Mucosa of descending colon (tissue), 3 donors: ENCODE results near the gene NTRK3. TPM values are rescaled to one million over a fixed set of nuclear protein-coding genes. Genes with fewer than 3 reads are reported as not detected.

ENCODE experiments used
- ATAC-seq: fragments of 200-7000 bp; cut with Tn5 transposase; one replicate; pipeline ENCODE4 v1.9.1; 2020; ENCODE audit warnings: mild to moderate bottlenecking, moderate library complexity
- DNase-seq, 3 donors: peaks; one replicate each; pipeline ENCODE4 v3.0.0-alpha.2; 2020
- H3K36me3 ChIP-seq: fragments of 200-600 bp; one replicate; pipeline ENCODE4 v1.8.0; 2021; ENCODE audit warnings: low read depth, mild to moderate bottlenecking
- H3K4me1 ChIP-seq: fragments of 200-600 bp; one replicate; pipeline ENCODE4 v1.8.0; 2021; ENCODE audit warnings: low read depth, mild to moderate bottlenecking
- H3K4me3 ChIP-seq: fragments of 200-600 bp; one replicate; pipeline ENCODE4 v1.8.0; 2021; ENCODE audit warnings: mild to moderate bottlenecking
- H3K9me3 ChIP-seq: fragments of 200-600 bp; one replicate; pipeline ENCODE4 v1.8.0; 2021; ENCODE audit warnings: mild to moderate bottlenecking
- intact Hi-C, 2 donors: fragments of 100-400 bp; cut with DNase I in 1 of 2; cut with micrococcal nuclease in 1 of 2; formaldehyde crosslinking; loops; one replicate each; pipeline versions ENCODE4 v1.11.0 to v1.11.1; 2022; cut with DNase I, micrococcal nuclease
- total RNA-seq, 3 donors: library from RNA; stranded (reverse); fragmentation: NEBNext Ultra II Directional in 2 of 3; extraction: Animal tissue kit (Norgen Biotek cat#: 25700) in 2 of 3; gene quantifications; one replicate each; pipeline versions ENCODE4 v1.2.1 to v1.2.4, GENCODE V29; 2021 to 2023
- TF ChIP-seq, protein P1 (sequence below): fragments of 200-600 bp; IDR thresholded peaks from one replicate; pipeline ENCODE4 v1.8.0; 2022; ENCODE audit warnings: antibody characterized with exemption, mild to moderate bottlenecking
- donor health status: DM: no; HTN: no; CAD: no; lungs with moderate emphysema.
- donor health status: DM: no; HTN: no; CAD: no.
- donor health status: DM: no; HTN: yes; CAD: no.

NTRK3 gene
- total RNA-seq, 3 donors from 2014 or later, result 0.78 to 2.8 (median 2.1) TPM

DNA sequence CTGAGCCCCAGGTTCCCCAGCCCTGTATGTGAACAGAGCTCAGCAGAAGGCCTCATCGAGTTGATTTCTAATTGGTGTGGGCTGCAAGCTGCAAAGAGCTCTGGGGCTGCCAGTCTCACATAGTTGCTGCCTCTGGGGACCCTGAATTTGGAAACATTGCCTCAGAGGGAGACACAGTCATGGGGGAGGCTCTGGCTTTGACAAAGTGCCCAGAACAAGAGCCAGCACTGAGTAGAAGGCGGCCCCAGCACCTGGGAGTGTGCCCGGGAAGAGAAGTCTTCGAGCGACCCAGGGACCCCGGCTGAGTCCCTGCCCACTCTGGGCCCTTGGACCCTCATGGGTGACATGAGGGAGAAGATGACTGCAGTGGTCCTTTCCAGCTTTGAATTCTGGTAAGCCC lies 7.3 kb downstream of the NTRK3 start:
- TF ChIP-seq, protein P1, sequence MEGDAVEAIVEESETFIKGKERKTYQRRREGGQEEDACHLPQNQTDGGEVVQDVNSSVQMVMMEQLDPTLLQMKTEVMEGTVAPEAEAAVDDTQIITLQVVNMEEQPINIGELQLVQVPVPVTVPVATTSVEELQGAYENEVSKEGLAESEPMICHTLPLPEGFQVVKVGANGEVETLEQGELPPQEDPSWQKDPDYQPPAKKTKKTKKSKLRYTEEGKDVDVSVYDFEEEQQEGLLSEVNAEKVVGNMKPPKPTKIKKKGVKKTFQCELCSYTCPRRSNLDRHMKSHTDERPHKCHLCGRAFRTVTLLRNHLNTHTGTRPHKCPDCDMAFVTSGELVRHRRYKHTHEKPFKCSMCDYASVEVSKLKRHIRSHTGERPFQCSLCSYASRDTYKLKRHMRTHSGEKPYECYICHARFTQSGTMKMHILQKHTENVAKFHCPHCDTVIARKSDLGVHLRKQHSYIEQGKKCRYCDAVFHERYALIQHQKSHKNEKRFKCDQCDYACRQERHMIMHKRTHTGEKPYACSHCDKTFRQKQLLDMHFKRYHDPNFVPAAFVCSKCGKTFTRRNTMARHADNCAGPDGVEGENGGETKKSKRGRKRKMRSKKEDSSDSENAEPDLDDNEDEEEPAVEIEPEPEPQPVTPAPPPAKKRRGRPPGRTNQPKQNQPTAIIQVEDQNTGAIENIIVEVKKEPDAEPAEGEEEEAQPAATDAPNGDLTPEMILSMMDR, result no peak
- no peaks in the 10 kb centered on the region for H3K9me3 ChIP-seq
- DNase-seq (no peak), ATAC-seq (no peak)
- no peaks in the 10 kb centered on the region for H3K4me1 ChIP-seq
- H3K36me3 ChIP-seq, result no peaks in the 10 kb centered on the region
- H3K4me3 ChIP-seq, result no peak overlapping the region
- intact Hi-C loops, result no loop called here

DNA sequence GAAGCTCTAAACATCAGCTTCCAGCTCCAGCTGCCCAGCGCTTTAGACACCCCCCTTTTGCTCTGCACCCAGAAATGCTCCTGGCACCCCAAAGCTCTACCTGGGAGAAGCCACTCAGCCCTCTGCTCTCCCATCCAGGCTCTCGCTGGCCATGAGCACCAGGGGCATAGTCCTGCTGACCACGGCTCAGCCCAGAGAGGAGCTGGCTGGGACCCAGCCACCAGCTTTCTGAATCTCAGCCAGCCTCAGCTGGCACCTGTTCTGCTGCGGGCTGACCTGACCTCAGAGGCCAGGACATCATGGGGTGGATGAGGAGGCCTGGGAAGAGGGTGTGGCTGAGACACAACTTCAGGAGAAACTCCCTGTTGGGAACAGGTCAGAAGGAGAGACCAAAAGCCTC lies 8.6 kb downstream of the NTRK3 start:
- Histone ChIP-seq H3K4me3 (no peak overlapping the region), H3K4me1 (no peaks in the 10 kb centered on the region), H3K36me3 (no peaks in the 10 kb centered on the region), H3K9me3 (no peaks in the 10 kb centered on the region)
- DNase-seq (no peak), ATAC-seq (no peak)
- intact Hi-C loops, result no loop called here
- TF ChIP-seq, protein P1, result no peak

DNA sequence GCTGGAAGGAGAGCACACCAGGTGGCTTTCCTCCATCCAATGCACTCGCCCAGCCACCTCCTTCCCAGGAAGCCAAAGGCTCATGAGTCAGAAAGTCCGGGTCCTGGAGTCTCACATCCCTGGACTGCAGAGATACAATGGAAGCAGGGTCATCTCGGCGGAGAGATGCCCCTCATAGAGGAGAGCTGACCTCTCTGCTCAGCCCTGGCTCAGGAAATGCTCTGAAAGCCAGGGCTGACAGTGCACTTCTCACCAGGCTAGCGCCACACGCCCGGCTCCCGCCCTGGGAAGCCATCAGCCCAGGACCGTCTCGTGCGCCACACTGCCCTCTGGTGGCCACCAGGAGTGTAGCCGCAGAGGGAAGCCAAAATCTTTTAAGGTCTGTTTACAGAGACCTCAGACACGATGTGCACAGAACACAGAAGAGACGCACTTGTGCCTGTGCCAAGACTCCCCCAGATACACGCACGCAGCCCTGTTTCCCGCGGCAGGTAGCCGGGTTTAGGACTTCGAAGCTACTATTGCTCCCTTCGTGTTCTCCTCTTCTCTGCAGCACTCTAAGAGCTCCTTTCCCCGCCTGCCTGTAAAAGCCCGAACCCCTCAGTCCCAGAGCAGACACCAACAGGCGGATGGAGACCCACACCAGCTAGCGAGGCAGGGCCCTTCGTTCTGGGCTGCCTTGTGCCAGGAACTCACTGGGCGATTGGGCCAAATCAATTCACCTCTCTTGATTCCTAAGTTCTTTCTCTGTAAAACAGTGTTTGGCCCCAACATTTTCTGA lies 9.7 kb downstream of the NTRK3 start:
- H3K36me3 ChIP-seq, result no peaks in the 10 kb centered on the region
- ATAC-seq (peak; percentile 91), DNase-seq (peak; percentile 71 to 77 (median 73))
- TF ChIP-seq, protein P1, result peak; percentile 93
- no peak overlapping the region for H3K4me3 ChIP-seq
- intact Hi-C loops, result no loop called here
- H3K9me3 ChIP-seq, result no peaks in the 10 kb centered on the region
- no peaks in the 10 kb centered on the region for H3K4me1 ChIP-seq

DNA sequence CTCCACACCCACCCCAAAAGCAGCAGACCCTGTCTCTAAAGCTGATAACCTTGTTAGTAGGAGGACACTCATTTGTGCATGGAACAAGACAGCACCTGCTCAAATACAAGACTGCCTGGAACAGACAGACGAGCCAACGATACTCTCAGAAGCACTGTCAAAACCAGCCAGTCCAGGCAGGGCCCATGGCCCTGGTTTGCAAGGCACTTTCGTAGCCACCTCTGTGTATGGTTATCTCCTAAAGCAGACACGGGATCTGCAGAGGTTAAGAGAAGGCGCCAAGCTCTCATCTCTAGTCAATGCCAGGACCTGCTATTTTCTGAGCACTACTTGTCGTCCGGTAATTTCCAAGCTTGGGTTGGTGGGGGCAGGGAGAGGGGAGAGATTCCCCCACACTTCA lies 10.5 kb downstream of the NTRK3 start:
- no peak for ATAC-seq
- Histone ChIP-seq H3K9me3 (no peaks in the 10 kb centered on the region), H3K4me1 (no peaks in the 10 kb centered on the region), H3K36me3 (no peaks in the 10 kb centered on the region), H3K4me3 (no peak overlapping the region)
- intact Hi-C loops, result no loop called here
- TF ChIP-seq, protein P1, result no peak
- DNase-seq, result no peak

DNA sequence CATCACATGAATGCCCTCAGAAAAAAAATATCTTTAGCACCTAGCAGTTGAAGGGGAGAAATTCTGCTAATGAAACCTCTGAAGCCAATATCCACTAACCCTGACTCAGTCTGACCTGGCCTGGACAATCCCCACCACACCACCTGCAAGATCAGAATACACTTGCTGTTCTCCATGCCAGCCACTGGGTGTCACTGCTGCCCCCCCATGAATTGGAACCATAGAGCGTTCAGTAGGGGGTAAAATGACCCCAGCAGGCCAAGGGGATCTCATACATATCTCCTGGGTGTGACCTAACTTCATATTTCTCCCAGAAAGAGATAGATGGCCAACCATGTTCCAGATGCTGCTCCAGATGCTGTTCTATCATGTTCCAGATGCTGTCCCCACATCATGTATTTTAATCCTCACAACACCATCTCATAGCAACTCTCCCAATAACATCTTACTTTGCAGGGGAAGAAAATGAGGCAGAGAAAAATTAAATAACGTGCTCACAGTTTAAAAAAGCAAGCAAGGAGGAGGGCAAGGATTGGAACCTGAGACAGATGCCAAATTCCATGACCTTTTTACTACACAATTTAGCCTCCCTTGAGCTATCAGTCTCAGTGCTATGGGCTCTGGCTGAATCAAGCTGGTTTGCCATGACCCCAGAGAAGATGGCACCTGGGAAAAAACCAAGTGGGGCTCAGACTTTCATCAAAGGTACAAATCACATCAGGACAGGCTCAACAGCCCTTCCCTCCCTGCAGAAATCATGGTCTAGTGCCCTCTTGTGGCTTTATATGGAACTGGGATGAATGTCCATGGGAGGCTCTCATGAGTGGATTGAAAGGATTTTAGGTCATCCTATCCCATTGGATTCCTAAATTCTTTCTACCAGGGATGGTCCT lies 12.4 kb downstream of the NTRK3 start:
- intact Hi-C loops, result no loop called here
- Histone ChIP-seq H3K36me3 (no peaks in the 10 kb centered on the region), H3K4me3 (no peak overlapping the region), H3K9me3 (no peaks in the 10 kb centered on the region), H3K4me1 (no peaks in the 10 kb centered on the region)
- TF ChIP-seq, protein P1, result peak; percentile 17
- DNase-seq (peak in 1 of 3 donors; percentile 32), ATAC-seq (peak; percentile 40)
